Adrenal gland (tissue), 5 donors: ENCODE measurements around the gene VAMP4.

Experiments
- POLR2A ChIP-seq, 2 donors: fragments of 450-650 bp; IDR thresholded peaks; one replicate each; pipeline ENCODE4 v1.6.1; 2017; ENCODE audit warnings: antibody characterized with exemption in 2 of 2, mild to moderate bottlenecking in 2 of 2, moderate library complexity in 1 of 2
- TF ChIP-seq, protein P1 (sequence below), 6 experiments: fragments of 450-650 bp in 4 of 6; fragments of 200-600 bp in 2 of 6; sonication (generic) in 1 of 6; IDR thresholded peaks; 1 replicate in 5 of 6; 2 replicates in 1 of 6; pipeline versions ENCODE4 v1.5.1 to v1.8.0; 2016 to 2021; ENCODE audit warnings: antibody characterized with exemption in 6 of 6, mild to moderate bottlenecking in 2 of 6, moderate library complexity in 1 of 6
- donor health status: DM: no; HTN: no; CAD: no.

GRCh38 chr1:171727778-171728177 is 14.1 kb downstream of the VAMP4 start:
- TF ChIP-seq, protein P1, sequence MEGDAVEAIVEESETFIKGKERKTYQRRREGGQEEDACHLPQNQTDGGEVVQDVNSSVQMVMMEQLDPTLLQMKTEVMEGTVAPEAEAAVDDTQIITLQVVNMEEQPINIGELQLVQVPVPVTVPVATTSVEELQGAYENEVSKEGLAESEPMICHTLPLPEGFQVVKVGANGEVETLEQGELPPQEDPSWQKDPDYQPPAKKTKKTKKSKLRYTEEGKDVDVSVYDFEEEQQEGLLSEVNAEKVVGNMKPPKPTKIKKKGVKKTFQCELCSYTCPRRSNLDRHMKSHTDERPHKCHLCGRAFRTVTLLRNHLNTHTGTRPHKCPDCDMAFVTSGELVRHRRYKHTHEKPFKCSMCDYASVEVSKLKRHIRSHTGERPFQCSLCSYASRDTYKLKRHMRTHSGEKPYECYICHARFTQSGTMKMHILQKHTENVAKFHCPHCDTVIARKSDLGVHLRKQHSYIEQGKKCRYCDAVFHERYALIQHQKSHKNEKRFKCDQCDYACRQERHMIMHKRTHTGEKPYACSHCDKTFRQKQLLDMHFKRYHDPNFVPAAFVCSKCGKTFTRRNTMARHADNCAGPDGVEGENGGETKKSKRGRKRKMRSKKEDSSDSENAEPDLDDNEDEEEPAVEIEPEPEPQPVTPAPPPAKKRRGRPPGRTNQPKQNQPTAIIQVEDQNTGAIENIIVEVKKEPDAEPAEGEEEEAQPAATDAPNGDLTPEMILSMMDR (IDR thresholded peaks at IDR 0.05): no peak
- TF ChIP-seq POLR2A (IDR thresholded peaks at IDR 0.05): no peak
